ENCODE results near the gene KRTAP10-2.
"Not testable (repeated sequence)": the region's sequence is repeated elsewhere in the genome, so short reads cannot be mapped to it uniquely, and the experiment has no call there.

The KRTAP10-2 gene

DNA sequence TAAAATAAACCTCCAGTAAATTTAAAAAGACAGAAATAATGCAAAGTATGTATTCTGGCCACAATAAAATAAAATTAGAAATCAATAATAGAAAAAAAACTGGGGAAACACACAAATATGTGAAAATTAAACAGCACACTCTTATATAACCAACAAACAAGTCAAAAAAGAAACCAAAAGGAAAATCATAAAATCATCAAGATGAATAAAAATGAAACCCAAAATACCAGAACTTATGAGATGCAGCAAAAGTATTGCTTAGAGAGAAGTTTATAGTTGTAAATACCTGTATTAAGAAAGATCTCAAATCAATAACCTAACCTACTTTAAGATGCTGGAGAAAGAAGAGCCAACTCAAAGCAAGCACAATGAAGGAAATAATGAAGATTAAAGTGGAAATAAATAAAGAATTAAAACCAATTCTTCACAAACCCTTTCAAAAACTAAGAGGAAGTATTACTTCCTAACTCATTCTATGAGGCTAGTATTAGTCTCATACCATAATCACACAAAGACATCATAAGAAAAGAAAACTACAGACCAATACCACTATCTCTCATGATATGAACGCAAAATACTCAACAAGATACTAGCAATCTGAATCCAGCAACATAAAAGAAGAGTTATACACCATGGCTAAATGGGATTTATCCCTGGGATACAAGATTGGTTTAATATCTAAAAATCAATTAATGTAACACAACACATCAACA, 13.7 kb upstream of the KRTAP10-2 start:
- no peak for DNase-seq

DNA sequence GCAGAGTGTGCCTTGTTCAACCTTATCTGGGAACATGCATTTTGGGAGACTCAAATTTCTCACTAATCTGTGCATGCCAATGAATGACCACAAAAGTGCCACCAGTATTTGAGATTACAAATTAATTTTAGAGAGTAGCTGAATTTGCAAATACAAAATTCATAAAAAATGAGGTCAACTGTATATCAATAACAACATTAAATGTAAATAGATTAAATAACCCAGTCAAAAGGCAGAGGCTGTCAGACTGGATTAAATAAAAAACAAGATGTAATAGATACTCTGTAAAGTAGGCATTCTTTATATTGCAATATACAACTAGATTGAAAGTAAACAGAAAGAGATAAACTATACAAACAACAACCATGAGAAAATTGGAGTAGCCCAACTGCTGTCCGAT, 12.8 kb upstream of the KRTAP10-2 start:
- DNase-seq: no peak

DNA sequence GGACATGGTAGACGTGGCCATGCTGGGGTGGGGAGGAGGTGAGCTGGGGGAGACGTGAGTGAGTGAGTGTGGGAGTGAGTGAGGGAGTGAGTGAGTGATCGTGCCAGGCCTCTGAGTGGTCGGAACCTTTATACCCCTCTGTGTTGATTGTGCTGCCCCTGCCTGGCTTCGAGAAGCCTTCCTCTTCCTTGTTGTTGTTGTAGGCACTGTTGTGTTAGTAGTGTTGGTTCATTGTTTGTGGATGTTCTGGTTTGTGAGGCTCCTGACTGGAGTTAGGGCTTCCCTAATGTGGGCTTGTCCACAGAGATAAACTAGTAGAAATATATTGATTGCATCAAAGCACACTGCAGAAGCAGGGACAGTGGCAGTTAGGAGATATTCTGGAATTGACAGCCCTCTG, 7.4 kb upstream of the KRTAP10-2 start, which contains the start of gene KRTAP10-3:
KRTAP10-3 (minus strand) TSS at position 101 of the 400 bp plus-strand sequence; CDS start at position 21, 80 bp downstream.
- no peak for DNase-seq

DNA sequence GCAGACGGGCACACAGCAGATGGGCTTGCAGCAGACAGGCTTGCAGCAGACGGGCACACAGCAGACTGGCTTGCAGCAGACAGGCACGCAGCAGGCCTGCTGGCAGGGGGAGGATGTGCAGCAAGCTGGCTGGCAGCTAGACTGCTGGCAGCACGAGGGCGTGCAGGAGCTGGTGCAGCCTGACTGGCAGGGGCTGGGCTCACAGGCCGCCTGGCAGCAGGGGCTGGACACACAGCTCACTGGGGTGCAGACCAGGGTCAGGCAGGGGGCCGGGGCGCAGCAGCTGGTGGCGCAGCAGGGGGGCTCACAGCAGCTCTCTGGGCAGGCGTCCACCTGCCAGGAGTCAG, 7.0 kb upstream of the KRTAP10-2 start:
- DNase-seq: not testable (repeated sequence)

DNA sequence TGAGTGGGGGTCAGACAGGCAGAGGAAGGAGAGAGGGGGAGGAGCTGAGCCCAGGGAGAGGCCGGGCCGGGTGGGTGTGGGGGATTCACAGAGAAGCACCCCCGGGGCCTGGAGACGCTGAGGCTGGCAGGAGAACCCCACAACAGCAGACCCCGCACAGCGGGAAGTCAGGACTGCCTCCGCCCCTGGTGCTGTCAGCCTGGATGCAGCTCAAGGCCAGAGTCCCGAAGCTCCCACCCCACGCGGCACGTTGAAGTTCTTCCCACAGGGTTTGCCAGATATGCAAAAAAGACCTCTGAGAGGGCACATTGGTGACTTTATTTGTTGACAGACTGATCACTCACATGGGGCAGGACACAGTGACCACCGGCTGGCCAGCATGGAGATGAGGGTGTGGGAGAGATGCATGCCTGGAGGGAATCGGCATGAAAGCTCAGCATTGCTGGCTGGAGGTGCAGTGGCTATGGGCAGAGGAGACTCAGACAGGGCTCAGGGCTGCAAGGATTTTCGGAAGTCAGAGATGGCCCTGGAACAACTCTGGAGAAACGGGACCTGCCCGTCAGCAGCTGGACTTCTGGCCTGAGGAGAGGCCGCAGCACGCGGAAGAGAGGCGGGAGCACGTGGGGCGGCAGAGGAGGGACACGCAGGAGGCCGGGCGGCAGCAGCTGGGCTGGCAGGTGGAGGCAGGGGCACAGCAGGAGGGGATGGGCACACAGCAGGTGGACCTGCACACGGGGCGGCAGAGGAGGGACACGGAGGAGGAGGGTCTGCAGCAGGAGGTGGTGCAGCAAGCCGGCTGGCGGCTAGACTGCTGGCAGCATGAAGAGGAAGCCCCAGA, 6.4 kb upstream of the KRTAP10-2 start:
- DNase-seq: no peak

DNA sequence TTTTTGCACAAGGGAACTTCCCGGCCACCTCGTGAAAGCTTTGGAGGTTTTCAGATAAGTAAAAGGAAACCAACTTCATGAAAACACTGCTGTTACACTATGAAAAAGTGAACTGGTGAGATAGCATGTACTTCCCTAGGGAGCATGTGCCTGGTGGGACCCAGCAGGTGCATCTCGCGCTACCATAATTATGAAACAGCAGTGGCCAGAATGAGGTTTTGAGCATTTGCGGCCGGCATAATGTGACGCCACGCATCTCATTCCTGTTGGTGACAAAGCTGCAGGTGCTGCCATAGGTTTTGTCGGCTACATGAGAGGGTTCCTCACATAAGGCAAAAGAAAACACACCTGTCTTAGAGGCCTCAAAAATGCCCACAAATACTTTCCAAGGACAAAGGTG, 5.6 kb upstream of the KRTAP10-2 start:
- DNase-seq: no peak

DNA sequence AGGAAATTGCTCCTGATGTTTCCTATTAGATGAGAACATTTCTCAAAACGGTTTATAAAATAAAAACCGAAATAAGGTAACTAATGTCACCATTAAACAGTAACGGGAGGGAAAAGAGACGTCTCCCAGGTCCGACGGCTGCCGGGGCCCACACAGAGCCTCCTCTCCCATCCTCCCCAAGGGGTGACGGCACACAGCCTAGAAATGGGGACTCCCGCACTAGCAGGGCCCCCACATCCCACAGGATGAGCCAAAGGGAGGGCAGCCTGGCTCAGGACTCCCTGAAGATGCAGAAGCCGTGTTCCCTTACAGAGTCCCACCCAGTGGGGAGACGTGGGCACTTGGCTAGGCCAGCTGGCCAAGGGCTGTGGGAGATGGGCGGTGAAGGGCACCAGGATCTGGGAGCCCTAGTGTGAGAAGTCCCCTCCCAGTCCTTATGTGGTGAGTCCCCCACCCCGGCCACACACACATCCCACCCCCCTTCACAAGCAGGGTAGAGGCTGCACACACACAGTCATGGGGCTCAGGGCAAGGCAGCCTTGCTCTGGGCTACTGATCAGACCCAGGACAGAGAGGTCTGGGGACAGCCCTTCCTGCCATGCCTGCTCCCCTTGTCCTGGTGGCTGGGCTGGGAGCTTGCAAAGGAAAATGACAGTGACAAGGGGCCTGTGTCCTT, 4.0 kb upstream of the KRTAP10-2 start:
- DNase-seq: no peak

DNA sequence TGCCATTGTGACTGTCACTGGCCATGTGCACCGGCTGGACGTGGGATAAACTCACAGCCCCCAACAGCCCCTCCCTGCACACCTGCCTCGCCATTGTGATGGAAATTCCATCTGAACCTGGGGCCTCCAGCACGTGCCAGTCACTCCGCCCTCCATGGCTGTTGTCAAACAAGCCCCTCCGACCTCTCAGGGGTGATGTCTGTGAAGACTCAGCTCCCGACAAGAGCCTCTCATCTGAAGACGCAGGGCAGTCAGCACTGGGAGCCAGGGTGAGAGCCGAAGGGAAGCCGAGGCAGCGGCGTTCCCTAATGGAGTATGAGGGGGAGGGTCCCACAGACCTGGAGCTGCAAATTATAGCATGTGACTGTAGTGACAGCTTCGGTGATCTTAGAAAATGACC, 1.4 kb upstream of the KRTAP10-2 start:
- no peak for DNase-seq

DNA sequence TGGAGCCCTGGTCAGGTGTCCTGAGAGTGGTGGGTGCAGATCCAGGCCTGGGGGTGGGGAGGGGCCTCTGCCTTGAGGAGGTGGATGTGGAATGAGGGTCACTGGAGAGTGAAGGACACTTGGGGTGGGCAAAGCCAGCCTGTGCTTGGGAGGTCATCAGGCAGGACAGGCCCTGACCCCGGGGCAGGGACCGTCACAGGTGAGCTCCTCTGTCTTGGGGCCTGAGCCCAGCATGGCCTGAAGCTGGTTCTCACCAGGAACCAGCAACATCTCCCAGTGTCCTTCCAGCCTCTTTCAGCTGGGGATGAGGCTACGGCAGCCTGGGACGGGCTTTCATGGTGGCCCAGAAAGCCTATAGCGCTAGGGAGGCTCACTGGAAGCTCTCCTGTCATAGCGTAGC, 831 bp upstream of the KRTAP10-2 start:
- DNase-seq: no peak

DNA sequence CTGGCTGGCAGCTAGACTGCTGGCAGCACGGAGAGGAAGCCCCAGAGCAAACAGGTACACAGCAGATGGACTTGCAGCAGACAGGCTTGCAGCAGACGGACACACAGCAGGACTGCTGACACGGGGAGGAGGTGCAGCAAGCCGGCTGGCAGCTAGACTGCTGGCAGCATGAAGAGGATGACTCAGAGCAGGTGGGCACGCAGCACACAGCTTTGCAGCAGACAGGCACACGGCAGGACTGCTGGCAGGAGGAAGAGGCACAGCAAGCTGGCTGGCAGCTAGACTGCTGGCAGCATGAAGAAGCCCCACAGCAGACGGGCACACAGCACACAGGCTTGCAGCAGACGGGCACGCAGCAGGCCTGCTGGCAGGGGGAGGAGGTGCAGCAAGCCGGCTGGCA, 498 bp downstream of the KRTAP10-2 start:
- no peak for DNase-seq

DNA sequence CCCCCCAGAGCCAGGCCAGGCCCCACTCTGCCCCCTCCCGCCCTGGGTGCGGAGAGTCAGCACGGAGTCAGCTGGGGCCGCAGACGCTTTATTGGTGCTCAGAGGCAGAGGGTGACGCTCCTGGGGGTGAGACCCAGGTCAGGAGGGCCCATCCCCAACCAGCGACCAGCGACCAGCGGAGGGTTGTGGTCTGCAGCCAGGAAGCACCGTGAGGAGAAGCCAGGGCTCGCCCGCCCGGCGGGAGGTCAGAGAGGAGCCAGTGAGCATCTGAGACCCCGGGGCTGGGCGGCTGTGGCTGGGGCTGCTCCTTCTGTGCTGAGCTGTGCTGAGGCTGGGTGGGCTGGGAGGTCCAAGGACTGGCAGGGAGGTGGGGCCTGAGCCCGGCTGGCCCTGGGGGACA, 1.0 kb downstream of the KRTAP10-2 start:
- DNase-seq: not testable (repeated sequence)

DNA sequence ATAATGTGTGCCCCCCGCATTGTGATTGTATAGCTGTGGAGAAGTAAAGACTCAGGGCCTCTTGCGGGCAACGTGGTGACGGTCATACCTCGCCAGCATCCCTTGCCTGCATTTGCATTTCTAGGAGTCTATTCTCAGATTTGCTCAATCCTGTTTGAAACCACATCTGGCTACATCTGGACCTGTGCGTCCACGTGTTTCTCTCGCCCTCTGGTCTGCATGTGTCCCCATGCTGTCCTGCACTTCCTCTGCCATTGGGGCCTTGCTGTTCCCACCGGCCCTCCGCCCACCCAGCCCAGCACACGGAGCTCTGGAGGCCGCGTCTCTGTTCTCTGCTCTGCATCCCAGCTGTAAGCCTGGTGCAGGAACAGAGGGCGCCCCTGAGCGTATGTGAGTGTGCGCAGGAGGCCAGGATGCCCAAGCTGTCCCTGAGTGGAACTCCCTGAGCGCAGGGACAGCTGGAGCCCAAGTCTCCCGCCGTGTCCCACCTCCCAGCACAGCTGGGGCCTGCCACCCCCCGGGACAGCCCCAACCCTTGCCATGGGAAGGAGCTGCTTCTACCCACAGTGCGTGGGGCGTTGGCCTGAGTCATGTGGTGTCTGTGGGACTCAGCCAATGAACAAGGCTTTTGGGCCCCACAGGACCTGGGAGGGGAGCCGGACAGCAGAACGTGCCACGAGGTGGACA, 1.6 kb downstream of the KRTAP10-2 start:
- no peak for DNase-seq

DNA sequence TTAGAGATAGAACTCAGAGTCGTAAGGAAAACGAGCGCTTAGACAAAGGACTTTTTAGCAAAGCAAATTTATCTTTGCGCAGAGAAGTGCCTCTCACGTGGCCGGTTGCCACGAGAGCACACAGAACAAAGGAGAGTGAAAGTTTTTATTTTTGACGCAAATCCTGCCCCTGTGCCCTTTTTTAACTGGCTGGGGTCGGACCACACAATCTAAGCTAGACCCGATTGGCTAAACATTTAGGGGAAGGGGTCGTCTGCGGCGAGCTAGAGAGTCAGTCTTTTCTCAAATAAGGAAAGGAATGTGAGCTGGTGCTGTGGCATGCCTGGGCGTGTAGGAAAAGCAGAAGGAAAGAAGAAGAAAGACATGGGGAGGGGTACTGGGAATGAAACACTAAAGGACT, 2.4 kb downstream of the KRTAP10-2 start:
- DNase-seq: no peak

DNA sequence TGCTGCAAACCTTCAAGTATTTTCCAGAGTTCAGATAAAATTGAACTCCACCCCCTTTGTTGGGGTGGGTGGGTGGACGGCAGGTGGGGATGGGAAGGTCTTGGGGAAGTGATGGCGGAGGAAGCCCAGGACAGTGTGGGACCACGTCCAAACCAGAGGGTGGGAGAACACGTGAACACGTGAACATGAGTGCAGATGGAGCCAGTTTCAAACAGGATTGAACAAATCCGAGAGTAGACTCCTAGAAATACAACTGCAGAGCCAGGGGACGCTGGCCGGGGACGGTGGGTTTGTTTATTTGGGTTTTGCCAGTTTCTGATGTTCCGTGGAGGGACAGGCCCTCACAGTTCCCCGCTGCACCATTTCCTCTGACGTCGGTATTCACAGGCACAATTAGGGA, 2.9 kb downstream of the KRTAP10-2 start:
- no peak for DNase-seq

DNA sequence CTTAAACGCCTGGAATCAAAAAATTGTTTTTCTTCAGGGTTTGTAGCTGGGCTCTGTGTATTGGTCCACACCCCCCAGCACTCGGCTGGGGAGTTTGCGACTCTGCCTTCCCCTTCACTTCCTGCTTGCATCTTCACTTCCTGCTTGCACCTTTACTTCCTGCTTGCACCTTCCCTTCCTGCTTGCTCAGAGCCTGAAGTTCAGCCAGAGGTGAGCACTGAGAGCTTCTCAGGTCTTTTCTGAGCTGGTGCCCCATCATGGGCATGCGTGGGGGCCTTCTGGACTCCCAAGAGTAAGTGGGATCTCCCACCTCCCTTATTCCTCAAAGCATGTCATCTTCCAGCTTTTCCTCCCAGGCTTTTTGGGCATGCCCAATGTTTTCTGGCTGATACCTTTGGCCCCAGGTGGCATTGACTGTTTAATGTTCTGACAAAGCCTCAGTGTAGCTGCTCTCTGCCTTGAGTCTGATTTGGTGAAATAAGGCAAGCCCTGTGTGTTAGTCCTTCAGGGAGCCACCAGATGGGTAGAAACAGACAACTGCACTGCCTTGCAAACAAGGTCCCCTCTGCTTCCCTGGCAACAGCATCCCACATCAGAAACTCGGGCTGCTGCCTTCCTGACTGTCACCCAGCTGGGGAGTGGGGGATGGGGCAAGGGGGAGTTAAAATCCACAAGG, 3.5 kb downstream of the KRTAP10-2 start:
- DNase-seq: no peak

DNA sequence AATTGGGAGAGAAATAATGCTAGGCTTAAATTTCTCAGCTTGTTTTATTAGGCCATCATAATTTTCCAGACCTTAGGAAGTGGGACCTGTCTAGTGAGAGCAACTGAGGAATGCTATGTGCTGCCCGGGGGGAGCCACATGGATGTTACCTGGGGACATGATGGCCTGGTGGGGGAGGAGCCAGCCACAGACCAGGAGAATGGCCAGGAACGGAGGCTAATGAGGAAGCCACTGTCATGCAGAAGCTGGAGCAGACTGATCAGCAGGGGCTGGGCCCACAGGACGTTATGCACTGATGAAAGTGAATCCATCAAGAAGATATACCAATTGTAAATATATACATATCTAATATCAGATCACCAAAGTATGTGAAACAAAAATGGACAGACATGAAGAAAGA, 6.7 kb downstream of the KRTAP10-2 start:
- DNase-seq: no peak

DNA sequence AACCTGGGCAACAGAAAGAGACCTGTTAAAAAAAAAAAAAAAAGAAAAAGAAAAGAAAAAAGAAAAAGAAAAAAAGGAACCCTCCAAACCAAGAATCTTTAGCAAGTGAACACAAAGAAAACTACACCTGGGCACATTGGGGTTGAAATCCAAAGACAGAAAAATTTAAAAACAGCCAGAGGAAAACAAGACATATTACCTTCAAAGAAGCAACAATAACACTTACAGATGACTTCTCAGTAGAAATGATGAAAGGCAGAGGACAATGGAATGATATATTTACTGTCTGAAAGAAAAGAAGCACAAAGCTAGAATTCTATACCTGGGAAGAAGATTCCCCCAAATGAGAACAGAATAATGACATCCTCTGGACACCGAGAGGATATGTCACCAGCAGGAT, 8.6 kb downstream of the KRTAP10-2 start:
- no peak for DNase-seq

DNA sequence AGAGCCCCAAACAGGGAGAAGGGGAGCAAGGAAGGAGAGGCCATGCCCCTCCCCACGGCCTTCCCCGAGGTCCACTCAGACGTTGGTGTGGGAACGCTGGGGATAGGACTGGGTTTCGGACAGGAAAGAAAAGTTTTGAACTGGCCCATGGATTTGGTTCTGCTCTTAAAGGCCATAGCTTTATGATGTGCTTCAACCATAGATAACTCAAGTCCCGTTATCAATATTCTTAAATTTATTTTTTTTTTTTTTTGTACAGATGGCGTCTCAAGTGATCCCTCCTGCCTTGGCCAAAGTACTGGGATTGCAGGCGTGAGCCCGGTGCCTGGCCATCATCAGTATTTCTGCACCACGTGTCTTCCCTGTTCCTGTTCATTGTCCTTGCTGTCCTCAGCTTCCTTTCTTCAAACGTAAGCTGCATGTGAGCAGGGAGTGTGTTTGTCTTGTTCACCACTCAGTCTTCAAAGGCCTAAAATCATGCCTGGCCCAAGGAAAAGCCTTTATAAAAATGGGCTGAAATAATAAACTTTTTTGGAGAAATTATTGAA, 10.5 kb downstream of the KRTAP10-2 start:
- no peak for DNase-seq

DNA sequence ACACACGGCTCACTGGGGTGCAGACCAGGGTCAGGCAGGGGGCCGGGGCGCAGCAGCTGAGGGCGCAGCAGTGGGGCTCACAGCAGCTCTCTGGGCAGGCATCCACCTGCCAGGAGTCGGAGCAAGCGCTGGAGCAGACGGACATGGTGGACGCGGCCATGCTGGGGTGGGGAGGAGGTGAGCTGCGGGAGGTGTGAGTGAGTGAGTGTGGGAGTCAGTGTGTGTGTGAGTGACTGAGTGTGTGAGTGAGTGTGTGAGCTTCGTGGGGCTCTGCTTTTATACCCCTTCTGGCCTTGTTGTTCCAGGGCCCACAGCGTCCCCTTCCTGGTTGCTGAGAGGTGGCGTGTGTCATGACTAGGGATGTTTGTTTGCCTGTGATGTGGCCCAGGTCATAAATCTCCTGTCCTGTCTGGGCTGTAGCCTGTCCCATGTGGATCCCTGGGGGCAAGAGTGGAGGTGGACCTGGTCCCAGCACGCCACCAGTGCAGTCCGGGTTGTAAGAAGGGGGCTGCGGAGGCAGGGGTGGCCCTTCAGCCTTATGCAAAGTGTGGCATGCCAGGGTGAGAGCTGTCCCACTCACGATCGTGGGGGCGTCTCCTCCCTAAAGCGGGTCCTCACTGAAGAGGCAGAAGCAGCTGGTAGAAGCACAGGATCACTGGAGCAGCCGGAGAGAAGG, 11.2 kb downstream of the KRTAP10-2 start, which contains the start of gene KRTAP10-1:
KRTAP10-1 (minus strand) TSS at position 205 of the 676 bp plus-strand sequence; CDS start at position 160, 45 bp downstream.
- DNase-seq: no peak

DNA sequence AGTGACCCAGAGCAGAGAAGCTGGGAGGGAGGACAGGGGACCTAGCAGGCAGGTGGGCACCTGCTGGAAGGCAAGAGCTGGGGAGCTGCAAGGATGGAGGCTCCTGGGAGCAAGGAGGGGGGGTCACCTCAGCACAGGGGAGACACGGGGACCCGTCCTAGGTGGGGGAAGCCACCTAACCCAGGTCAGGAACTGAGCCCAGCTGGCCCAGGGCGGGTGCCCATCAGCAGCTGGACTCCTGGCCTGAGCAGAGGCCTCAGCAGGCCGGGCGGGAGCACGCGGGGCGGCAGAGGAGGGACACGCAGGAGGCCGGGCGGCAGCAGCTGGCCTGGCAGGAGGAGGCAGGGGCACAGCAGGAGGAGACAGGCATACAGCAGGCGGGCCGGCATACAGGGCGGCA, 12.3 kb downstream of the KRTAP10-2 start:
- no peak for DNase-seq
